Activated T-helper 1 cell treated with anti-CD3 and anti-CD28 coated beads, Interleukin-2, amount 50 U/mL, for 16 hours (primary cell): ENCODE results near the gene SHLD2.
"Not testable (repeated sequence)": the region's sequence is repeated elsewhere in the genome, so short reads cannot be mapped to it uniquely, and the experiment has no call there.

ENCODE experiments used
- DNase-seq, 2 donors: peaks; one replicate each; pipeline ENCODE4 v3.0.0-alpha.2; 2020; ENCODE audit warnings: low read depth in 1 of 2, low spot score in 1 of 2

SHLD2 gene

GRCh38 chr10:87142230-87143108, 47.5 kb downstream of the SHLD2 start:
- DNase-seq: not testable (repeated sequence)

GRCh38 chr10:87143109-87143418, 48.1 kb downstream of the SHLD2 start:
- DNase-seq: not testable (repeated sequence)

GRCh38 chr10:87145598-87145997, 50.6 kb downstream of the SHLD2 start:
- DNase-seq: not testable (repeated sequence)

GRCh38 chr10:87149020-87149609, 54.1 kb downstream of the SHLD2 start:
- DNase-seq: not testable (repeated sequence)

GRCh38 chr10:87151516-87151915, 56.5 kb downstream of the SHLD2 start:
- DNase-seq: not testable (repeated sequence)

GRCh38 chr10:87156841-87157240, 61.8 kb downstream of the SHLD2 start:
- not testable (repeated sequence) for DNase-seq

- not testable (repeated sequence) for DNase-seq
Measured at GRCh38 chr10:87157821-87158220, 62.8 kb downstream of the SHLD2 start.

GRCh38 chr10:87162703-87163293, 67.8 kb downstream of the SHLD2 start:
- DNase-seq: not testable (repeated sequence)

GRCh38 chr10:87163414-87163813, 68.4 kb downstream of the SHLD2 start:
- DNase-seq: not testable (repeated sequence)

- not testable (repeated sequence) for DNase-seq
Measured at GRCh38 chr10:87169857-87170256, 74.9 kb downstream of the SHLD2 start.

- not testable (repeated sequence) for DNase-seq
Measured at GRCh38 chr10:87170705-87171104, 75.7 kb downstream of the SHLD2 start.

- not testable (repeated sequence) for DNase-seq
Measured at GRCh38 chr10:87171670-87172069, 76.7 kb downstream of the SHLD2 start.

- not testable (repeated sequence) for DNase-seq
Measured at GRCh38 chr10:87172178-87172577, 77.2 kb downstream of the SHLD2 start.

GRCh38 chr10:87177587-87177986, 82.6 kb downstream of the SHLD2 start:
- DNase-seq: not testable (repeated sequence)

- DNase-seq: not testable (repeated sequence)
Measured at GRCh38 chr10:87184421-87184820, 89.4 kb downstream of the SHLD2 start.

GRCh38 chr10:87186016-87186415, 91.0 kb downstream of the SHLD2 start:
- DNase-seq: not testable (repeated sequence)

- not testable (repeated sequence) for DNase-seq
Measured at GRCh38 chr10:87187573-87187972, 92.6 kb downstream of the SHLD2 start.

GRCh38 chr10:87191841-87192240, 96.8 kb downstream of the SHLD2 start:
- DNase-seq: not testable (repeated sequence)

GRCh38 chr10:87200924-87201323, 105.9 kb downstream of the SHLD2 start:
- DNase-seq: not testable (repeated sequence)

- DNase-seq: not testable (repeated sequence)
Measured at GRCh38 chr10:87204801-87205200, 109.8 kb downstream of the SHLD2 start.

GRCh38 chr10:87206922-87207321, 111.9 kb downstream of the SHLD2 start:
- DNase-seq: not testable (repeated sequence)

- DNase-seq: not testable (repeated sequence)
Measured at GRCh38 chr10:87210309-87210708, 115.3 kb downstream of the SHLD2 start.
